ENCODE results near the gene PERCC1.

DNA sequence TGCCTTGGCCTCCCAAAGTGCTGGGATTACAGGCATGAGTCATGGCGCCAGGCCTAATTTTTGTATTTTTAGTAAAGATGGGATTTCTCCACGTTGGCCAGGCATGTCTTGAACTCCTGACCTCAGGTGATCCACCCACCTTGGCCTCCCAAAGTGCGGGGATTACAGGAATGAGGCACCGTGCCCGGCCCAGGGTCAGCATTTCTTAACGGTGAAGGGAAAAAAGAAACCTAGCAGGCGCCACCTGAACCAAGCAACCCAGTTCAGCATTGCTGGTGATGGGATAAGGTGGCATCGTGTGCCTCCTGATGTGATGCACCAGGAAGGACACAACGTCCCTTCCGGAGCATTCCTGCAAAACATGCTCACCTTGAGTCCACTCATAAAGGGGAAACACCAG is 46.2 kb downstream of the PERCC1 start:
- TF ChIP-seq, protein P1, sequence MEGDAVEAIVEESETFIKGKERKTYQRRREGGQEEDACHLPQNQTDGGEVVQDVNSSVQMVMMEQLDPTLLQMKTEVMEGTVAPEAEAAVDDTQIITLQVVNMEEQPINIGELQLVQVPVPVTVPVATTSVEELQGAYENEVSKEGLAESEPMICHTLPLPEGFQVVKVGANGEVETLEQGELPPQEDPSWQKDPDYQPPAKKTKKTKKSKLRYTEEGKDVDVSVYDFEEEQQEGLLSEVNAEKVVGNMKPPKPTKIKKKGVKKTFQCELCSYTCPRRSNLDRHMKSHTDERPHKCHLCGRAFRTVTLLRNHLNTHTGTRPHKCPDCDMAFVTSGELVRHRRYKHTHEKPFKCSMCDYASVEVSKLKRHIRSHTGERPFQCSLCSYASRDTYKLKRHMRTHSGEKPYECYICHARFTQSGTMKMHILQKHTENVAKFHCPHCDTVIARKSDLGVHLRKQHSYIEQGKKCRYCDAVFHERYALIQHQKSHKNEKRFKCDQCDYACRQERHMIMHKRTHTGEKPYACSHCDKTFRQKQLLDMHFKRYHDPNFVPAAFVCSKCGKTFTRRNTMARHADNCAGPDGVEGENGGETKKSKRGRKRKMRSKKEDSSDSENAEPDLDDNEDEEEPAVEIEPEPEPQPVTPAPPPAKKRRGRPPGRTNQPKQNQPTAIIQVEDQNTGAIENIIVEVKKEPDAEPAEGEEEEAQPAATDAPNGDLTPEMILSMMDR (IDR thresholded peaks at IDR 0.05): no peak
- no peak for TF ChIP-seq POLR2A (IDR thresholded peaks at IDR 0.05)
